Liver (tissue), 9 donors: ENCODE data around the gene CLIC5. TPM values are rescaled to one million over a fixed set of nuclear protein-coding genes. Genes with fewer than 3 reads are reported as not detected.

Source experiments
- DNase-seq: peaks from one replicate; pipeline ENCODE4 v3.0.0-alpha.2; 2017; ENCODE audit warnings: low spot score
- H3K27ac ChIP-seq, 2 donors: one replicate each; pipeline ENCODE4 v1.7.0; 2013; ENCODE audit warnings: inconsistent platforms in 2 of 2, low read length in 2 of 2, control low read depth in 1 of 2, low read depth in 1 of 2, mild to moderate bottlenecking in 1 of 2
- H3K27me3 ChIP-seq, 4 donors: one replicate each; pipeline versions ENCODE4 v1.6.1 to v1.7.0; 2013; ENCODE audit warnings: low read length in 3 of 4, inconsistent platforms in 1 of 4, mild to moderate bottlenecking in 1 of 4, moderate library complexity in 1 of 4; ENCODE audit not compliant: control insufficient read depth in 4 of 4, insufficient read depth in 4 of 4
- H3K36me3 ChIP-seq, 4 donors: one replicate each; pipeline versions ENCODE4 v1.6.1 to v1.7.0; 2013; ENCODE audit warnings: low read length in 3 of 4, mild to moderate bottlenecking in 3 of 4, low read depth in 1 of 4, moderate library complexity in 1 of 4; ENCODE audit not compliant: control insufficient read depth in 4 of 4, insufficient read depth in 3 of 4
- H3K4me1 ChIP-seq, 4 donors: one replicate each; pipeline versions ENCODE4 v1.6.1 to v1.7.0; 2013; ENCODE audit warnings: low read length in 3 of 4, mild to moderate bottlenecking in 3 of 4, moderate library complexity in 1 of 4; ENCODE audit not compliant: control insufficient read depth in 4 of 4, insufficient read depth in 4 of 4
- H3K4me3 ChIP-seq, 3 donors: one replicate each; pipeline versions ENCODE4 v1.6.1 to v1.7.0; 2013; ENCODE audit warnings: low read length in 3 of 3, control low read depth in 1 of 3, low read depth in 1 of 3, mild to moderate bottlenecking in 1 of 3
- H3K9ac ChIP-seq, 2 donors: one replicate each; pipeline ENCODE4 v1.7.0; 2013; ENCODE audit warnings: low read length in 2 of 2, mild to moderate bottlenecking in 2 of 2, moderate library complexity in 2 of 2, control low read depth in 1 of 2, low read depth in 1 of 2
- H3K9me3 ChIP-seq, 4 donors: one replicate each; pipeline versions ENCODE4 v1.6.1 to v1.7.0; 2013; ENCODE audit warnings: low read length in 3 of 4; ENCODE audit not compliant: control insufficient read depth in 4 of 4
- EGR1 ChIP-seq, 2 donors: IDR thresholded peaks; 2 replicates each; pipeline ENCODE4 v1.6.1; 2016 to 2018; ENCODE audit warnings: antibody characterized with exemption in 2 of 2, low read depth in 2 of 2
- FOXA1 ChIP-seq: IDR thresholded peaks from 2 replicates; pipeline ENCODE4 v1.6.1; 2016; ENCODE audit warnings: antibody characterized with exemption
- FOXA2 ChIP-seq: IDR thresholded peaks from 2 replicates; pipeline ENCODE4 v1.6.1; 2016; ENCODE audit warnings: antibody characterized with exemption
- GABPA ChIP-seq, 2 donors: IDR thresholded peaks in 1 of 2; conservative IDR thresholded peaks in 1 of 2; 2 replicates each; pipeline ENCODE4 v1.6.1; 2016; ENCODE audit warnings: antibody characterized with exemption in 2 of 2, mild to moderate bottlenecking in 1 of 2, moderate library complexity in 1 of 2
- HNF4A ChIP-seq, 2 donors: conservative IDR thresholded peaks; 2 replicates each; pipeline ENCODE4 v1.6.1; 2016; ENCODE audit warnings: antibody characterized with exemption in 2 of 2, mild to moderate bottlenecking in 2 of 2
- HNF4G ChIP-seq: IDR thresholded peaks from 2 replicates; pipeline ENCODE4 v1.6.1; 2016; ENCODE audit warnings: antibody characterized with exemption
- JUND ChIP-seq, 2 donors: IDR thresholded peaks; 2 replicates each; pipeline ENCODE4 v1.6.1; 2016; ENCODE audit warnings: antibody characterized with exemption in 2 of 2
- NR2F2 ChIP-seq: IDR thresholded peaks from 2 replicates; pipeline ENCODE4 v1.6.1; 2016; ENCODE audit warnings: antibody characterized with exemption
- RAD21 ChIP-seq, 2 donors: IDR thresholded peaks; 2 replicates each; pipeline ENCODE4 v1.6.1; 2016; ENCODE audit warnings: antibody characterized with exemption in 2 of 2, mild to moderate bottlenecking in 2 of 2
- RXRA ChIP-seq, 2 donors: IDR thresholded peaks; 2 replicates each; pipeline ENCODE4 v1.6.1; 2017 to 2018; ENCODE audit warnings: antibody characterized with exemption in 2 of 2, mild to moderate bottlenecking in 1 of 2
- SP1 ChIP-seq: IDR thresholded peaks from 2 replicates; pipeline ENCODE4 v1.6.1; 2018; ENCODE audit warnings: antibody characterized with exemption, mild to moderate bottlenecking
- TAF1 ChIP-seq: conservative IDR thresholded peaks from 2 replicates; pipeline ENCODE4 v1.6.1; 2016; ENCODE audit warnings: antibody characterized with exemption, mild to moderate bottlenecking
- YY1 ChIP-seq: IDR thresholded peaks from 2 replicates; pipeline ENCODE4 v1.6.1; 2016; ENCODE audit warnings: antibody characterized with exemption, mild to moderate bottlenecking
- WGBS: extraction: QIAGEN DNeasy Blood & Tissue Kit; methylation state at CpG from one replicate; pipeline ENCODE4 v1.1.7; 2013; 5-methylcytosine and 5-hydroxymethylcytosine counted together
- polyA plus RNA-seq, 2 donors: library from polyadenylated mRNA; stranded (reverse) in 1 of 2; unstranded in 1 of 2; fragments of 200-250 nt in 1 of 2; fragments of >200 nt in 1 of 2; fragmentation: Nextera tagmentation in 1 of 2; extraction: Ambion mirVana in 1 of 2; gene quantifications; one replicate each; pipeline versions ENCODE4 v1.2.1 to v1.2.3, GENCODE V29; 2013 to 2015
- total RNA-seq, 2 donors: library from RNA; depleted of rRNA; stranded (reverse); fragments of >200 nt; gene quantifications; one replicate each; pipeline ENCODE4 v1.2.3, GENCODE V29; 2014
- TF ChIP-seq, protein P1 (sequence below): IDR thresholded peaks from 2 replicates; pipeline ENCODE4 v1.6.1; 2016; ENCODE audit warnings: antibody characterized with exemption, mild to moderate bottlenecking
- TF ChIP-seq, protein P2 (sequence below): fragments of 150-350 bp; IDR thresholded peaks from 2 replicates; pipeline ENCODE4 v1.5.1; 2017; ENCODE audit warnings: improper control_type of control experiment, low read depth, low read length; ENCODE audit not compliant: missing input control
- TF ChIP-seq, protein P3 (sequence below): IDR thresholded peaks from 2 replicates; pipeline ENCODE4 v1.6.1; 2016; ENCODE audit warnings: antibody characterized with exemption
- TF ChIP-seq, protein P4 (sequence below): IDR thresholded peaks from 2 replicates; pipeline ENCODE4 v1.6.1; 2016; ENCODE audit warnings: antibody characterized with exemption
- TF ChIP-seq, protein P5 (sequence below): IDR thresholded peaks from 2 replicates; pipeline ENCODE4 v1.6.1; 2016; ENCODE audit warnings: antibody characterized with exemption
- donor health status: healthy.
- donor health status: healthy.
- donor health status: healthy.
- donor health status: healthy.
- donor health status: healthy.

CLIC5 gene
- total and polyA plus RNA-seq, 4 donors, result 0.05 to 0.33 (median 0.14) TPM

DNA sequence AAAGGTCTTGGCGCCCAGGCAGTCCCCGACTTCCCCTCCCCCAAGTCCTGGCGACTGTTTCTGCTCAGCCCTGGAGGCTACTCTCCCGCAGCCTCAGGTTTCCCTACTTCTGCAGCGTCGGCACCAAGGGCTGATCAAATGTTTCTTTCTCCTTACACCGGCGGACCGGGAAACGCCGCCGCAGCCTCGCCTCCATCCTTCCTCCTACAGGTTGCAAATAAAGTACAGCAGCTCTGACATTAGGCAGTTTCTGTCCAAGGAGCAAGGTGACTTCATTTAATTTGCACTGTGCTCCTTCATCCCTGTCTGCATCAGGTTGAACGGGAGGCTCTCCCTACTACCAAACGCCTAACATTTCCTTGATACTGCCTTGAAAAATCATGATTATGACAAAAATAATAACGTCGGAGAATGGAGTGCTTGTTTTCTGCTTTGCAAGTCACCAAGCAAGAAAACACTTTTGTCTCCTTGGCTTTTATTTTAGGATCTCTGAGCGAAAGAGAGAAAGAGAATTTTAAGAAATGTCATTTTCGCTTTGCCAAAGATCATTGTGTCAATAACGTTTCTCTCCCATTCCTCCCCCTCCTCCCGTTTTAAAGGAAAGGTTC lies 1.0 kb downstream of the CLIC5 start (continued):
- TF ChIP-seq, protein P1, sequence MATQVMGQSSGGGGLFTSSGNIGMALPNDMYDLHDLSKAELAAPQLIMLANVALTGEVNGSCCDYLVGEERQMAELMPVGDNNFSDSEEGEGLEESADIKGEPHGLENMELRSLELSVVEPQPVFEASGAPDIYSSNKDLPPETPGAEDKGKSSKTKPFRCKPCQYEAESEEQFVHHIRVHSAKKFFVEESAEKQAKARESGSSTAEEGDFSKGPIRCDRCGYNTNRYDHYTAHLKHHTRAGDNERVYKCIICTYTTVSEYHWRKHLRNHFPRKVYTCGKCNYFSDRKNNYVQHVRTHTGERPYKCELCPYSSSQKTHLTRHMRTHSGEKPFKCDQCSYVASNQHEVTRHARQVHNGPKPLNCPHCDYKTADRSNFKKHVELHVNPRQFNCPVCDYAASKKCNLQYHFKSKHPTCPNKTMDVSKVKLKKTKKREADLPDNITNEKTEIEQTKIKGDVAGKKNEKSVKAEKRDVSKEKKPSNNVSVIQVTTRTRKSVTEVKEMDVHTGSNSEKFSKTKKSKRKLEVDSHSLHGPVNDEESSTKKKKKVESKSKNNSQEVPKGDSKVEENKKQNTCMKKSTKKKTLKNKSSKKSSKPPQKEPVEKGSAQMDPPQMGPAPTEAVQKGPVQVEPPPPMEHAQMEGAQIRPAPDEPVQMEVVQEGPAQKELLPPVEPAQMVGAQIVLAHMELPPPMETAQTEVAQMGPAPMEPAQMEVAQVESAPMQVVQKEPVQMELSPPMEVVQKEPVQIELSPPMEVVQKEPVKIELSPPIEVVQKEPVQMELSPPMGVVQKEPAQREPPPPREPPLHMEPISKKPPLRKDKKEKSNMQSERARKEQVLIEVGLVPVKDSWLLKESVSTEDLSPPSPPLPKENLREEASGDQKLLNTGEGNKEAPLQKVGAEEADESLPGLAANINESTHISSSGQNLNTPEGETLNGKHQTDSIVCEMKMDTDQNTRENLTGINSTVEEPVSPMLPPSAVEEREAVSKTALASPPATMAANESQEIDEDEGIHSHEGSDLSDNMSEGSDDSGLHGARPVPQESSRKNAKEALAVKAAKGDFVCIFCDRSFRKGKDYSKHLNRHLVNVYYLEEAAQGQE, result no peak
- no peak for TF ChIP-seq NR2F2
- no peak for TF ChIP-seq JUND (IDR thresholded peaks at IDR 0.05)
- TF ChIP-seq FOXA1, result no peak
- no peak for TF ChIP-seq EGR1 (IDR thresholded peaks at IDR 0.05; ENCODE audit: low read depth in 2 of 2)
- no peak for TF ChIP-seq GABPA (IDR thresholded peaks at IDR 0.05 in 1 of 2, conservative IDR thresholded peaks at IDR 0.05 in 1 of 2)
- no peak for TF ChIP-seq TAF1

DNA sequence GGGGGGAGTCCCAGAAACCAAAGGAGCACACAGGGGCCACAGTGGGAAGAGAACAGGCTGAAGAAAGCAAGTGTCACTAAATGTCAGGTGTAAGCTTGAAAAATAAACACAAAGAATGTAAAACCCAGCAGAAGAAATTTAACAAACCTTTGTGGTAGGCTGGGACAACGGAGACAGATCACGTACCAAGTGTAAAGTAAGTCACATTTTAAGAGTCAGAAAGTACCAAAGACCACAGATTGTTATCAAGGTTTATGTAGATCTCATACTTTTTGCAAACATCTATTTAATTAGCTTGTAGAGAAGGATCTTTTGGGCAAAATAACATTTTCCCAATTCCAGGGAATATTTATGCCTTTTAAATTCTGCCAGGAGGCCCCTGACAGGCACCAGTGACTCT lies 1.6 kb downstream of the CLIC5 start:
- H3K4me1 ChIP-seq, result peaks cover 0 to 14% (median 9%) of the 10 kb centered on the region in 4 donors
- H3K27me3 ChIP-seq, result peaks cover 0 to 8% (median under 1%) of the 10 kb centered on the region in 4 donors
- TF ChIP-seq NR2F2 (no peak), FOXA1 (no peak)
- WGBS, result 93% methylated on average over 2 of the region's 2 CpGs
- H3K9ac ChIP-seq, result no peak overlapping the region
- no peak for DNase-seq
- H3K4me3 ChIP-seq, result no peak overlapping the region
- no peaks in the 10 kb centered on the region for H3K36me3 ChIP-seq
- H3K27ac ChIP-seq, result no peak overlapping the region
- H3K9me3 ChIP-seq, result peaks cover 0 to 11% (median 0%) of the 10 kb centered on the region in 4 donors

DNA sequence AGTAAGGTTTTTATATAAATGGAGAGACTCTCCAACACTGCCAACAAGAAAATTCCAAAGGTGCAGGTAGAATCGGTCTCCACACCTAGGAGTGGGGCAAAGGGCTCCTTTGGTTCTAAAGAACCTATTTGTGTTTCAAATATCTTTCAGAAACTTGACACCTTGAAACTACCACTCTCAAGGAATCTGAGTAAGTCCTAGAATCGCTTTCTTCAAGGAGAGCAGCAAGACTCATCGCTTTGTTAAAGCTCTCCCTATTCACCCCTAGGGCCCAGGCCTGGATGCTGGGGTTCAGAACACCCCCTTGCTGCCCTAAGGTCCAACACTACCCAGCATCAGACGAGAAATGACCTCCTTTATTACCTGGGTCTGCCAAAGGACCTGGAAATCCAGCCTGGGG lies 2.0 kb downstream of the CLIC5 start:
- H3K27me3 ChIP-seq, result peaks cover 0 to 8% (median under 1%) of the 10 kb centered on the region in 4 donors
- no peak for DNase-seq
- 96% methylated on average over 4 of the region's 4 CpGs for WGBS
- no peak overlapping the region for H3K9ac ChIP-seq
- H3K4me3 ChIP-seq, result no peak overlapping the region
- H3K9me3 ChIP-seq, result peaks cover 0 to 11% (median 0%) of the 10 kb centered on the region in 4 donors
- peaks cover 0 to 14% (median 9%) of the 10 kb centered on the region in 4 donors for H3K4me1 ChIP-seq
- H3K27ac ChIP-seq, result no peak overlapping the region
- H3K36me3 ChIP-seq, result no peaks in the 10 kb centered on the region
- TF ChIP-seq, protein P2, sequence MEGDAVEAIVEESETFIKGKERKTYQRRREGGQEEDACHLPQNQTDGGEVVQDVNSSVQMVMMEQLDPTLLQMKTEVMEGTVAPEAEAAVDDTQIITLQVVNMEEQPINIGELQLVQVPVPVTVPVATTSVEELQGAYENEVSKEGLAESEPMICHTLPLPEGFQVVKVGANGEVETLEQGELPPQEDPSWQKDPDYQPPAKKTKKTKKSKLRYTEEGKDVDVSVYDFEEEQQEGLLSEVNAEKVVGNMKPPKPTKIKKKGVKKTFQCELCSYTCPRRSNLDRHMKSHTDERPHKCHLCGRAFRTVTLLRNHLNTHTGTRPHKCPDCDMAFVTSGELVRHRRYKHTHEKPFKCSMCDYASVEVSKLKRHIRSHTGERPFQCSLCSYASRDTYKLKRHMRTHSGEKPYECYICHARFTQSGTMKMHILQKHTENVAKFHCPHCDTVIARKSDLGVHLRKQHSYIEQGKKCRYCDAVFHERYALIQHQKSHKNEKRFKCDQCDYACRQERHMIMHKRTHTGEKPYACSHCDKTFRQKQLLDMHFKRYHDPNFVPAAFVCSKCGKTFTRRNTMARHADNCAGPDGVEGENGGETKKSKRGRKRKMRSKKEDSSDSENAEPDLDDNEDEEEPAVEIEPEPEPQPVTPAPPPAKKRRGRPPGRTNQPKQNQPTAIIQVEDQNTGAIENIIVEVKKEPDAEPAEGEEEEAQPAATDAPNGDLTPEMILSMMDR, result no peak
- TF ChIP-seq, protein P3, sequence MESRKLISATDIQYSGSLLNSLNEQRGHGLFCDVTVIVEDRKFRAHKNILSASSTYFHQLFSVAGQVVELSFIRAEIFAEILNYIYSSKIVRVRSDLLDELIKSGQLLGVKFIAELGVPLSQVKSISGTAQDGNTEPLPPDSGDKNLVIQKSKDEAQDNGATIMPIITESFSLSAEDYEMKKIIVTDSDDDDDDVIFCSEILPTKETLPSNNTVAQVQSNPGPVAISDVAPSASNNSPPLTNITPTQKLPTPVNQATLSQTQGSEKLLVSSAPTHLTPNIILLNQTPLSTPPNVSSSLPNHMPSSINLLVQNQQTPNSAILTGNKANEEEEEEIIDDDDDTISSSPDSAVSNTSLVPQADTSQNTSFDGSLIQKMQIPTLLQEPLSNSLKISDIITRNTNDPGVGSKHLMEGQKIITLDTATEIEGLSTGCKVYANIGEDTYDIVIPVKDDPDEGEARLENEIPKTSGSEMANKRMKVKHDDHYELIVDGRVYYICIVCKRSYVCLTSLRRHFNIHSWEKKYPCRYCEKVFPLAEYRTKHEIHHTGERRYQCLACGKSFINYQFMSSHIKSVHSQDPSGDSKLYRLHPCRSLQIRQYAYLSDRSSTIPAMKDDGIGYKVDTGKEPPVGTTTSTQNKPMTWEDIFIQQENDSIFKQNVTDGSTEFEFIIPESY, result no peak
- no peak for TF ChIP-seq EGR1 (IDR thresholded peaks at IDR 0.05; ENCODE audit: low read depth in 2 of 2)
- TF ChIP-seq YY1, result no peak
- TF ChIP-seq HNF4A (conservative IDR thresholded peaks at IDR 0.05), result no peak
- TF ChIP-seq JUND (IDR thresholded peaks at IDR 0.05), result no peak
- TF ChIP-seq TAF1, result no peak
- TF ChIP-seq, protein P1, result no peak
- TF ChIP-seq NR2F2, result no peak
- TF ChIP-seq RXRA (IDR thresholded peaks at IDR 0.05), result no peak
- TF ChIP-seq, protein P4, sequence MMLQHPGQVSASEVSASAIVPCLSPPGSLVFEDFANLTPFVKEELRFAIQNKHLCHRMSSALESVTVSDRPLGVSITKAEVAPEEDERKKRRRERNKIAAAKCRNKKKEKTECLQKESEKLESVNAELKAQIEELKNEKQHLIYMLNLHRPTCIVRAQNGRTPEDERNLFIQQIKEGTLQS, result no peak
- no peak for TF ChIP-seq FOXA2
- TF ChIP-seq GABPA (IDR thresholded peaks at IDR 0.05 in 1 of 2, conservative IDR thresholded peaks at IDR 0.05 in 1 of 2), result no peak
- no peak for TF ChIP-seq RAD21 (IDR thresholded peaks at IDR 0.05)
- TF ChIP-seq FOXA1, result no peak
- TF ChIP-seq, protein P5, sequence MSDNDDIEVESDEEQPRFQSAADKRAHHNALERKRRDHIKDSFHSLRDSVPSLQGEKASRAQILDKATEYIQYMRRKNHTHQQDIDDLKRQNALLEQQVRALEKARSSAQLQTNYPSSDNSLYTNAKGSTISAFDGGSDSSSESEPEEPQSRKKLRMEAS, result no peak
- TF ChIP-seq SP1, result no peak
- no peak for TF ChIP-seq HNF4G
